Osteocyte (in vitro differentiated cells): ENCODE data around the gene PPP2R2D. TPM values are rescaled to one million over a fixed set of nuclear protein-coding genes. Genes with fewer than 3 reads are reported as not detected.

ENCODE experiments used
- DNase-seq: peaks from one replicate; pipeline ENCODE4 v3.0.0; 2021; ENCODE audit warnings: mixed read lengths; ENCODE audit not compliant: unreplicated experiment; ENCODE audit errors: extremely low spot score
- H3K27ac Mint-ChIP-seq: one replicate; pipeline ENCODE4 v1.8.0; 2021; ENCODE audit warnings: mild to moderate bottlenecking, mixed read lengths; ENCODE audit not compliant: unreplicated experiment
- H3K27me3 Mint-ChIP-seq: one replicate; pipeline ENCODE4 v1.8.0; 2021; ENCODE audit warnings: mixed read lengths; ENCODE audit not compliant: unreplicated experiment
- H3K36me3 Mint-ChIP-seq: one replicate; pipeline ENCODE4 v1.8.0; 2021; ENCODE audit warnings: mixed read lengths; ENCODE audit not compliant: unreplicated experiment
- H3K4me1 Mint-ChIP-seq: one replicate; pipeline ENCODE4 v1.8.0; 2021; ENCODE audit warnings: mixed read lengths; ENCODE audit not compliant: unreplicated experiment
- H3K4me3 Mint-ChIP-seq: one replicate; pipeline ENCODE4 v1.8.0; 2021; ENCODE audit warnings: mild to moderate bottlenecking, moderate library complexity, mixed read lengths; ENCODE audit not compliant: unreplicated experiment
- H3K9me3 Mint-ChIP-seq: one replicate; pipeline ENCODE4 v1.8.0; 2021; ENCODE audit warnings: mixed read lengths; ENCODE audit not compliant: unreplicated experiment
- total RNA-seq: library from RNA; stranded (reverse); gene quantifications from 2 replicates; pipeline ENCODE4 v1.2.1, GENCODE V29; 2021
- TF ChIP-seq, protein P1 (sequence below): fragments of 200-600 bp; sonication (generic); IDR thresholded peaks from 2 replicates; pipeline ENCODE4 v1.5.0; 2021; ENCODE audit warnings: antibody characterized with exemption, mild to moderate bottlenecking, moderate library complexity

PPP2R2D gene
- total RNA-seq, 1 donor from 2014 or later = 28.9 TPM

- no peaks in the 10 kb centered on the region for H3K9me3 Mint-ChIP-seq
- H3K27me3 Mint-ChIP-seq = peaks cover 14% of the 10 kb centered on the region
- no peak overlapping the region for H3K4me3 Mint-ChIP-seq
- peak; percentile 87 for DNase-seq
- TF ChIP-seq, protein P1, sequence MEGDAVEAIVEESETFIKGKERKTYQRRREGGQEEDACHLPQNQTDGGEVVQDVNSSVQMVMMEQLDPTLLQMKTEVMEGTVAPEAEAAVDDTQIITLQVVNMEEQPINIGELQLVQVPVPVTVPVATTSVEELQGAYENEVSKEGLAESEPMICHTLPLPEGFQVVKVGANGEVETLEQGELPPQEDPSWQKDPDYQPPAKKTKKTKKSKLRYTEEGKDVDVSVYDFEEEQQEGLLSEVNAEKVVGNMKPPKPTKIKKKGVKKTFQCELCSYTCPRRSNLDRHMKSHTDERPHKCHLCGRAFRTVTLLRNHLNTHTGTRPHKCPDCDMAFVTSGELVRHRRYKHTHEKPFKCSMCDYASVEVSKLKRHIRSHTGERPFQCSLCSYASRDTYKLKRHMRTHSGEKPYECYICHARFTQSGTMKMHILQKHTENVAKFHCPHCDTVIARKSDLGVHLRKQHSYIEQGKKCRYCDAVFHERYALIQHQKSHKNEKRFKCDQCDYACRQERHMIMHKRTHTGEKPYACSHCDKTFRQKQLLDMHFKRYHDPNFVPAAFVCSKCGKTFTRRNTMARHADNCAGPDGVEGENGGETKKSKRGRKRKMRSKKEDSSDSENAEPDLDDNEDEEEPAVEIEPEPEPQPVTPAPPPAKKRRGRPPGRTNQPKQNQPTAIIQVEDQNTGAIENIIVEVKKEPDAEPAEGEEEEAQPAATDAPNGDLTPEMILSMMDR = peak; percentile 76
- H3K36me3 Mint-ChIP-seq = no peaks in the 10 kb centered on the region
- no peak overlapping the region for H3K27ac Mint-ChIP-seq
- H3K4me1 Mint-ChIP-seq = peaks cover 2% of the 10 kb centered on the region
Observed at GRCh38 chr10:131885391-131886165, 15.2 kb upstream of the PPP2R2D start.

DNA sequence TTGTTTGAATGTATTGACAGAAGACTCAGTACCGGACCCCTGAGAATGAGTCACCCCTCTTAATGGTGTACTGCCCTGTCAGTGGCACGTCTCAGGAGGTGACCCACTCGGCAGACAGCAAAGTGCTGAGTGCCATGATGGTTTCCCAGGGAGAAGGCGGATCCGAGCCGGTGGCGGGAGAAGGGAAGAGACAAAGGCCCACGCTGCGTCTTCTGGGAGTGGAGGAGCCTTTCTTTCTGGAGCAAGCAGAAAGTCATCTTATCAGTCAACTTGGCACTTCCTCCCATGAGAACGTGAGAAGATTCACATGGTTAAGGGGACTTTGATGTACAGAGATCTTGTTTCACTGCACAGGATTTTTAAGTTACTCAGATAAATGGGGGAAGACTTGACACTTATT is 14.6 kb upstream of the PPP2R2D start:
- H3K4me1 Mint-ChIP-seq = peaks cover 2% of the 10 kb centered on the region
- H3K9me3 Mint-ChIP-seq = no peaks in the 10 kb centered on the region
- no peaks in the 10 kb centered on the region for H3K36me3 Mint-ChIP-seq
- TF ChIP-seq, protein P1 = no peak
- no peak overlapping the region for H3K27ac Mint-ChIP-seq
- peaks cover 14% of the 10 kb centered on the region for H3K27me3 Mint-ChIP-seq
- no peak overlapping the region for H3K4me3 Mint-ChIP-seq
- DNase-seq = no peak

DNA sequence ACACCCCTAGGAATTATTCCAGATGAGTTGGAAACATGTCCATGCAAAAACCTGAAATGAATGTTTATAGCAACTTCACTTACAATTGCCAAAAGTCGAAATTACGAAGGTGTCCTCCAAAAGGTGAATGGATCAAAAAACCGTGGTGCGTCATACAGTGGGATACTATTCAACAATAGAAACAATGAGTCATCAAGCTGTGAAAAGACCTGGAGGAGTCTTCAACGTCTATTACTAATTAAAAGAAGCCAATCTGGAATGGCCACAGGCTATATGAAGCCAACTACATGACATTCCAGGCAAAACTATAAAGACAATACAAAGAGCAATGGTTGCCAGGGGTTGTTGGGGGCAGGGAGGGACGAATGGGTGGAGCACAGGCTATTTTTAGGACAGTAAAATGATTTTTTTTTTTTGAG is 12.6 kb upstream of the PPP2R2D start:
- Mint-ChIP-seq H3K4me1 (peaks cover 2% of the 10 kb centered on the region), H3K4me3 (no peak overlapping the region), H3K27ac (no peak overlapping the region), H3K27me3 (peaks cover 23% of the 10 kb centered on the region), H3K9me3 (no peaks in the 10 kb centered on the region), H3K36me3 (no peaks in the 10 kb centered on the region)
- DNase-seq = no peak
- TF ChIP-seq, protein P1 = no peak

- DNase-seq = no peak
- Mint-ChIP-seq H3K36me3 (no peaks in the 10 kb centered on the region), H3K27me3 (peaks cover 32% of the 10 kb centered on the region), H3K4me3 (no peak overlapping the region), H3K4me1 (peaks cover 2% of the 10 kb centered on the region), H3K27ac (no peak overlapping the region), H3K9me3 (no peaks in the 10 kb centered on the region)
- TF ChIP-seq, protein P1 = no peak
Observed at GRCh38 chr10:131889755-131890154, 11.1 kb upstream of the PPP2R2D start.

DNA sequence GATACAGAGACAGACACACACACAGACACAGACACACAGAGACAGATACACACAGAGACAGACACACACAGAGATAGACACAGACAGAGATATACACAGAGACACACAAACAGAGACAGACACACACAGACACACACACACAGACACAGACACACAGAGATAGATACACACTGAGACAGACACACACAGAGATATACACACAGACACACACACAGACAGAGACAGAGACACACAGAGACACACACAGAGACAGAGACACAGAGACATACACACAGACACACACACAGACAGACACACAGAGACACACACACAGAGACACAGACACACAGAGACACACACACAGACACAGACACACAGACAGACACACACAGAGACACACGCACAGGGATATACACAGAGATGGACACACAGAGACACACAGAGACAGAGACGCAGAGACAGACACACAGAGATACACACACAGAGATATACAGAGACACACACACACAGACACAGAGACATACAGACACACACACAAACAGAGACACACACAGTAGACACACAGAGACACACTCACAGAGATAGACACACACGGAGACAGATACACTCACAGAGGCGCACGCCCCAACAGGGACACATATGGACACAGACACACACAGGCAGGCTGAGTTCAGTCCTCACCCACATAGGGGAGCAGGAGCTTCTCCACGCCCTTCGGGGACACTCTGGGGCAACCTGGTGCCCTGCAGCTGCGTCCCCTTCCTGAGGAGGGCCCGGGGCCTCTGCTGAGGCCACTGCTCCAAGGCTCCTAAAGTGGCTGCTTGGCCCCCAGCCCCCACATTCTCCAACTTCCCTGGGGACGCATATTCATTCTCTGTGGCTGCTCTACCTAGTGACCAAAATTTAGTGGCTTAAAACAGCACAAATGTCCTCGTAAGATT is 10.3 kb upstream of the PPP2R2D start:
- peaks cover under 1% of the 10 kb centered on the region for H3K4me1 Mint-ChIP-seq
- H3K4me3 Mint-ChIP-seq = no peak overlapping the region
- TF ChIP-seq, protein P1 = no peak
- H3K27me3 Mint-ChIP-seq = peaks cover 38% of the 10 kb centered on the region
- no peaks in the 10 kb centered on the region for H3K36me3 Mint-ChIP-seq
- no peak overlapping the region for H3K27ac Mint-ChIP-seq
- DNase-seq = no peak
- no peaks in the 10 kb centered on the region for H3K9me3 Mint-ChIP-seq
